ENCODE data around the gene PLD6. TPM values are rescaled to one million over a fixed set of nuclear protein-coding genes. Genes with fewer than 3 reads are reported as not detected.

PLD6 gene
- total RNA-seq, 4 donors from 2014 or later = 6.0 to 11.1 (median 8.2) TPM

DNA sequence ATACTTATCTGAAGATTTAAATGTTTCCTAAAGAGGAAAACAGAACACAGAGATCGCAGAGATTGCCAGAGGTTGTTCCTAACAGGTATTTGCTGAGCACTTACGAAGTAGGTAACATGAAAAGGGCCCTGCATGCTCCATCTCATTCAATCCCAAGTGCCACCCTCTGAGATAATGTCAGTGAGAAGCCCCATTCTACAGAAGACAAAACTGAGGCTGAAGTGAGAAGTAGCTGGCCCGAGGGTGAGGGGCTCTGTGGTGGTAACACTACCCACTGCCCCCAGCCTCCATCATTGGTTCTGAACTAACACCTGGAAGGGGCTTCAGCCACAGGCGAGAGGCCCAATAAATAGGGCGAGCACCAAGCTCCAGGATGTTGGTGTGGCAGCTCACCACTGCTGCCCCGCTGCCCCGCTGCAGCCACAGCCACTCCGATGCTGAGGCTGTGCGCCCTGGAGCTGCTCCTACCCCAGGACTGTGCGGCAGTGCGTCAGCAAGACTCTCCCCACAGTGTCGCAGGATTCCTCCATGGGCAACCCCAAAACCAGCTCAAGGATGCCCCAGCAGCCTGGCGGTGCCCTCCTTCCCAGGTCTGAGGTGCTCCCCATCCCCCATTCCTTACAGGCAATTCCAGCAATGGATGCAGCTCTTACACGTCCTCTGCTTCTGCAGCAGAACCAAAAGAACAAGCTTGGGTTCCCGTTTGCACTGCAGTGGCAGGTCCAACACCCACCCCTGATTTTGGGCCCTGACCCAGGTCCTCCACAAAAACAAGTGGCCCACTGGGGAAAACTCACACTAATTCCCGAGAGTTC, 20.5 kb upstream of the PLD6 start:
- Histone ChIP-seq H3K27ac (no peak overlapping the region), H3K36me3 (peaks cover 9 to 100% (median 69%) of the 10 kb centered on the region in 3 donors), H3K27me3 (no peaks in the 10 kb centered on the region), H3K4me1 (no peaks in the 10 kb centered on the region), H3K9me3 (no peaks in the 10 kb centered on the region), H3K4me3 (no peak overlapping the region)
- WGBS, 2 donors = 93 to 94% methylated on average over 14 of the region's 16 CpGs
- no peak for DNase-seq (ENCODE audit: low spot score in 2 of 2)
- TF ChIP-seq POLR2A (IDR thresholded peaks at IDR 0.05) = no peak
- no peak for TF ChIP-seq EP300 (IDR thresholded peaks at IDR 0.05)
- TF ChIP-seq, protein P1, sequence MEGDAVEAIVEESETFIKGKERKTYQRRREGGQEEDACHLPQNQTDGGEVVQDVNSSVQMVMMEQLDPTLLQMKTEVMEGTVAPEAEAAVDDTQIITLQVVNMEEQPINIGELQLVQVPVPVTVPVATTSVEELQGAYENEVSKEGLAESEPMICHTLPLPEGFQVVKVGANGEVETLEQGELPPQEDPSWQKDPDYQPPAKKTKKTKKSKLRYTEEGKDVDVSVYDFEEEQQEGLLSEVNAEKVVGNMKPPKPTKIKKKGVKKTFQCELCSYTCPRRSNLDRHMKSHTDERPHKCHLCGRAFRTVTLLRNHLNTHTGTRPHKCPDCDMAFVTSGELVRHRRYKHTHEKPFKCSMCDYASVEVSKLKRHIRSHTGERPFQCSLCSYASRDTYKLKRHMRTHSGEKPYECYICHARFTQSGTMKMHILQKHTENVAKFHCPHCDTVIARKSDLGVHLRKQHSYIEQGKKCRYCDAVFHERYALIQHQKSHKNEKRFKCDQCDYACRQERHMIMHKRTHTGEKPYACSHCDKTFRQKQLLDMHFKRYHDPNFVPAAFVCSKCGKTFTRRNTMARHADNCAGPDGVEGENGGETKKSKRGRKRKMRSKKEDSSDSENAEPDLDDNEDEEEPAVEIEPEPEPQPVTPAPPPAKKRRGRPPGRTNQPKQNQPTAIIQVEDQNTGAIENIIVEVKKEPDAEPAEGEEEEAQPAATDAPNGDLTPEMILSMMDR (IDR thresholded peaks at IDR 0.05) = no peak

DNA sequence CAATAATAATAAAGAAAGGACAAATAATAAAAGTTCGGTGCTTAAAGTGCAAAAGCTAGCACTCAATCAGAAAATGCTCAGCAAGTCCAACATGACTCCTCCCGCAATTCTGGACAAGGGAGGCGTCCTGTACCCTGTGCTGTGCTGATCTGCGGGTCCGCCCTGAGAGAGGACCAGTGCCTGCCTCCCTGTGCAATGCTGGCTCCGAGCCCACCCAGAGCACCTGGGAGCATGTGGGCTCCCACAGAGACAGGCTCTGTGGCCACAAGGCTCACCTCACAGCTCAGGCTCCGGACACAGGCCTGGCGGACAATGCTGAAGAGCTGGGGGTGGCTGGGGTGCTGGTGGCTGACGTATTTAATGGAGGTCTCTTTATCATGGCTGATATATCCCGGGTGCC, 19.8 kb upstream of the PLD6 start:
- no peaks in the 10 kb centered on the region for H3K9me3 ChIP-seq
- WGBS, 2 donors = 89 to 96% methylated on average over 9 to 10 of the region's 10 CpGs
- H3K27ac ChIP-seq = no peak overlapping the region
- H3K36me3 ChIP-seq = peaks cover 9 to 100% (median 72%) of the 10 kb centered on the region in 3 donors
- H3K4me3 ChIP-seq = no peak overlapping the region
- no peak for TF ChIP-seq EP300 (IDR thresholded peaks at IDR 0.05)
- TF ChIP-seq, protein P1 (IDR thresholded peaks at IDR 0.05) = no peak
- TF ChIP-seq POLR2A (IDR thresholded peaks at IDR 0.05) = no peak
- DNase-seq (ENCODE audit: low spot score in 2 of 2) = no peak
- H3K4me1 ChIP-seq = no peaks in the 10 kb centered on the region
- no peaks in the 10 kb centered on the region for H3K27me3 ChIP-seq

DNA sequence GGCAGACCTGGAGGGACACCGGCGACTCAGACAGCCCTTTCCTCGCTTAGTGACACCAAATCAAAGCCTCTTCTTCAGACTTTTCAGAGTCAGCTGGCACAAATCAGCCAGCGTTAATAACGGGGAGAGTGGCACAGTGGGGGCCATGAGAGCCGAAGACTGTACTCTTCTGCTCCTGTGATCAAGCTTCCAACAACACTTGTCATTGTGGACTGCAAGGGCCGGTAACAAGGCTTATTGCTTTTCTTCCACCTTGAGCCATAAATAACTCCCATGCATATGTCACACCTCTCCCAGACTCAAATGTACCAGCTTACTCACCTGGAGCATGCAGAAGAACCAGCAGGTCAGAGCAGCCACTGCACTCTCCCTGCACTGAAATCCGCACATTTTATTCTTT, 18.0 kb upstream of the PLD6 start:
- Histone ChIP-seq H3K27me3 (no peaks in the 10 kb centered on the region), H3K4me3 (no peak overlapping the region), H3K27ac (no peak overlapping the region), H3K4me1 (no peaks in the 10 kb centered on the region), H3K36me3 (peaks cover 9 to 99% (median 73%) of the 10 kb centered on the region in 3 donors), H3K9me3 (no peaks in the 10 kb centered on the region)
- 82 to 86% methylated on average over 8 of the region's 8 CpGs for WGBS, 2 donors
- no peak for TF ChIP-seq EP300 (IDR thresholded peaks at IDR 0.05)
- TF ChIP-seq, protein P1 (IDR thresholded peaks at IDR 0.05) = no peak
- TF ChIP-seq POLR2A (IDR thresholded peaks at IDR 0.05) = no peak
- no peak for DNase-seq (ENCODE audit: low spot score in 2 of 2)

DNA sequence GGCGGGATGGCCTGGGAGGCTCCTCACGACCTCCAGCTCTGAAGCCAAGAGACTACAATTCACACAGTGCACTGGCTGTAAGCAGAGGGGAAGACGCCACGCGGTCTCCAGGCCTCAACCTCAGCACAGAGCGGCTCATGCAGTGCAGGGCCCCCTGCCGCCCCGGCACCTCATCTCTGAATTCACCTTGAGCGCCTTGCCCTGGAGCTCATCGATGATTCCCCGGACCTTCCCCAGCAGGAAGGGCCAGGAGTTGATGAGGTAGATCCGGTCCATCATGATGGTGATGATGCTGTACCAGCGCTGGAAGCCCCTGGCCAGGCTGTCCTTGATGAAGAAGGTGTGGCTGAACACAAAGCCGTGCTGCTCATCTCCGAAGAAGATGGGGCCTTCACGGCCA, 17.6 kb upstream of the PLD6 start:
- H3K4me1 ChIP-seq = no peaks in the 10 kb centered on the region
- H3K9me3 ChIP-seq = no peaks in the 10 kb centered on the region
- H3K36me3 ChIP-seq = peaks cover 9 to 99% (median 73%) of the 10 kb centered on the region in 3 donors
- H3K27me3 ChIP-seq = no peaks in the 10 kb centered on the region
- WGBS, 2 donors = 86 to 87% methylated on average over 10 to 16 of the region's 16 CpGs
- H3K4me3 ChIP-seq = no peak overlapping the region
- TF ChIP-seq, protein P1 (IDR thresholded peaks at IDR 0.05) = no peak
- TF ChIP-seq POLR2A (IDR thresholded peaks at IDR 0.05) = no peak
- no peak for TF ChIP-seq EP300 (IDR thresholded peaks at IDR 0.05)
- no peak for DNase-seq (ENCODE audit: low spot score in 2 of 2)
- no peak overlapping the region for H3K27ac ChIP-seq

DNA sequence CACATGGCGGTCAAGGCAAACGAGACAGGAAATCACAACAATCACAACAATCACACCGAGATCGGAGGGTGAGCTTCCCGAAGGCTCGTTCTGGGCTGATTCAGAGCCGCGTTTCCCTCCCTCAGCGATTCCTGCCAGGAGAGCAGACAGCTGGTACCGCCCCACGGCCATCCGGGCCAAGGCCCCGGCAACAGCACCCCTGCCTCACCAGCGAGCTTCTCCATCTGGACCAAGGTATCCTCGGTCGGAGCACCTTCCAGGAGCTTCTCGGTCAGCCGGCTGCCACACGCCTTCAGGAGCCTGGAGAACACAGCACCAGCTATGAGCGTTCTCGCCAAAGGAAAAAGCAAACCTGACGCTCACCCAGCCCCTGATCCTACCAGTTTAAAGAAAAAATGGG, 15.2 kb upstream of the PLD6 start:
- Histone ChIP-seq H3K4me3 (no peak overlapping the region), H3K27ac (no peak overlapping the region), H3K36me3 (peaks cover 5 to 99% (median 59%) of the 10 kb centered on the region in 3 donors), H3K9me3 (no peaks in the 10 kb centered on the region), H3K4me1 (no peaks in the 10 kb centered on the region), H3K27me3 (no peaks in the 10 kb centered on the region)
- WGBS, 2 donors = 91 to 94% methylated on average over 19 to 22 of the region's 22 CpGs
- TF ChIP-seq, protein P1 (IDR thresholded peaks at IDR 0.05) = no peak
- TF ChIP-seq POLR2A (IDR thresholded peaks at IDR 0.05) (no peak), EP300 (IDR thresholded peaks at IDR 0.05) (no peak)
- no peak for DNase-seq (ENCODE audit: low spot score in 2 of 2)

Data from tibial nerve (tissue), 4 donors.